Heart left ventricle (tissue), 13 donors: ENCODE data around the gene HSFX4.
"Not testable (repeated sequence)": the region's sequence is repeated elsewhere in the genome, so short reads cannot be mapped to it uniquely, and the experiment has no call there.

Experiments
- POLR2A ChIP-seq, 2 donors: fragments of 450-650 bp; IDR thresholded peaks; one replicate each; pipeline ENCODE4 v1.6.1; 2017; ENCODE audit warnings: antibody characterized with exemption in 2 of 2, mild to moderate bottlenecking in 2 of 2, moderate library complexity in 2 of 2
- TF ChIP-seq, protein P1 (sequence below), 12 donors: fragments of 200-600 bp; sonication (generic) in 4 of 12; IDR thresholded peaks; one replicate each; pipeline versions ENCODE4 v1.5.0 to v1.8.0; 2018 to 2022; ENCODE audit warnings: antibody characterized with exemption in 12 of 12, mild to moderate bottlenecking in 5 of 12
- donor health status: ischemic (EF 13 %, LVEDD 7.1; RV severe dilation, severe dysfunction).
- donor health status: DM: no; HTN: yes; CAD: no.
- donor health status: DM: no; HTN: no; CAD: no.
- donor health status: ischemic (EF 25% LVEDD 6.9; RV normal size, moderate dysfunction).
- donor health status: ischemic (EF 25% LVEDD 5.7; RV mildly dilated, moderate dysfunction).
- donor health status: ischemic (EF 35%, LVEDD 5.7; RV mildly dilated, moderate dysfunction).
- donor health status: nonischemic (EF 11% LVEDD 7.7; RV severe dilation, severe dysfunction).
- donor health status: DM: yes; HTN: yes; CAD: no.
- donor health status: PGD.
- donor health status: ischemic (EF 29% LVEDD 5.4; RV normal size, mild dysfunction).
- donor health status: nonischemic (EF 23%, LVEDD 6.1; RV moderate dilation, normal function).

DNA sequence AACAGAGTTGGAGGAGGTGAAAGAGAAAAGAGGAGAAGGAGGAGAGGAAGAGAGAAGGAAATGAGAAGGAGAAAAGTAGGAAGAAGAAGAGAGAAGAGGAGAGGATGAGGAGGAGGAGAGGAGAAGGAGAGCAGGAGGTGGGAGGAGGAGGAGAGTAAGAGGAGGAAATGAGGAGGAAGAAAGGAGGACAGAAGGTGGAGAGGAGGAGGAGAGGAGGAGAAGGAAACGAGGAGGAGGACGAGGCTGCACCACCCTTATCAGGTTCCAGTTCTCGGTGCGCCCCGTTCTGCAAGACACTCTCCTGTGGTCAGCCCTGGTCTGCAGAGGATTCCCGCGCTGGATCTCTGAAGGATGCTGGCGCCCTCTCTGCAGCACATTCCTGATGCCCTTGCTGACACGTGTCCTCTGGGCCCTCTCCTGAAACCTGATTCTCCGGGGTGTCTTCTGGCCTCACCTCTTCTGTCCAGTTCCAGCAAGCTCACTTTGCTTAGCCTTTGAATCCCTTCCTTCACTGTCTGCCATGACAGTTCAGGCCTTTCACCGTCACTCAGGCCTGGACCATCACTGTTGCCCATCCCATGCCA lies 15.8 kb downstream of the HSFX4 start:
- TF ChIP-seq, protein P1, sequence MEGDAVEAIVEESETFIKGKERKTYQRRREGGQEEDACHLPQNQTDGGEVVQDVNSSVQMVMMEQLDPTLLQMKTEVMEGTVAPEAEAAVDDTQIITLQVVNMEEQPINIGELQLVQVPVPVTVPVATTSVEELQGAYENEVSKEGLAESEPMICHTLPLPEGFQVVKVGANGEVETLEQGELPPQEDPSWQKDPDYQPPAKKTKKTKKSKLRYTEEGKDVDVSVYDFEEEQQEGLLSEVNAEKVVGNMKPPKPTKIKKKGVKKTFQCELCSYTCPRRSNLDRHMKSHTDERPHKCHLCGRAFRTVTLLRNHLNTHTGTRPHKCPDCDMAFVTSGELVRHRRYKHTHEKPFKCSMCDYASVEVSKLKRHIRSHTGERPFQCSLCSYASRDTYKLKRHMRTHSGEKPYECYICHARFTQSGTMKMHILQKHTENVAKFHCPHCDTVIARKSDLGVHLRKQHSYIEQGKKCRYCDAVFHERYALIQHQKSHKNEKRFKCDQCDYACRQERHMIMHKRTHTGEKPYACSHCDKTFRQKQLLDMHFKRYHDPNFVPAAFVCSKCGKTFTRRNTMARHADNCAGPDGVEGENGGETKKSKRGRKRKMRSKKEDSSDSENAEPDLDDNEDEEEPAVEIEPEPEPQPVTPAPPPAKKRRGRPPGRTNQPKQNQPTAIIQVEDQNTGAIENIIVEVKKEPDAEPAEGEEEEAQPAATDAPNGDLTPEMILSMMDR (IDR thresholded peaks at IDR 0.05): not testable (repeated sequence)
- TF ChIP-seq POLR2A (IDR thresholded peaks at IDR 0.05): not testable (repeated sequence)
